GDM1 (cell line): ENCODE data around the gene KLHL20.
"Not testable (repeated sequence)": the region's sequence is repeated elsewhere in the genome, so short reads cannot be mapped to it uniquely, and the experiment has no call there.

Experiments
- DNase-seq: peaks from one replicate; lab custom pipeline; 2025; lab: John Stamatoyannopoulos, UW

The KLHL20 gene

GRCh38 chr1:173714759-173715537 is at the start of gene KLHL20:
KLHL20 (plus strand) TSS chr1:173714981; CDS start chr1:173716044, 1,063 bp downstream.
- DNase-seq, result peak; percentile 84

GRCh38 chr1:173666646-173667045 is 48.1 kb upstream of the KLHL20 start:
- DNase-seq, result no peak

DNA sequence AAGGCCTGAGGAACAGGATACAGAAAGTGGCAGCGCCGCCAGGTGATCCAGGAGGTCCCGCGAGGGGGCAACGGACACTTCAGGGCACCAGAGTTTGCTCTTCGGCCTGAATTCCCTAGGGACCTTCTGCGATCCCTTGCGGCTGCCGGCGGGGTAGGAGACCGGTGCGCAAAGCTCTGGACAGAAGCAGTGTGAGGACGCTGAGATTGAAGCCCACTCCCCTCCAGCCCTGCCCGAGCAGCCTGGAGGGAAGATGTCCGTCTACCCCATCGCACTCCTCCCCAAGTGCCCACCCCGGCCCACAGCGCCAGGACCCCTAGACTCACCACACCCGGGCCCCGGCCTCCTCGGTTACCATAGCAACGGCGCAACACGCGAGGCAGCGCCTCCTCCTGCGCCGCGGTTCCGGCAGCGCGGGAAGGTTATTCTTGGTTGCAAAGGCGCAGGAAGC is 45.3 kb upstream of the KLHL20 start, which contains the start of gene ANKRD45:
ANKRD45 (minus strand) TSS at position 361 of the 451 bp plus-strand sequence. CDS start 10,433 bp downstream, outside the sequence.
- DNase-seq, result no peak

DNA sequence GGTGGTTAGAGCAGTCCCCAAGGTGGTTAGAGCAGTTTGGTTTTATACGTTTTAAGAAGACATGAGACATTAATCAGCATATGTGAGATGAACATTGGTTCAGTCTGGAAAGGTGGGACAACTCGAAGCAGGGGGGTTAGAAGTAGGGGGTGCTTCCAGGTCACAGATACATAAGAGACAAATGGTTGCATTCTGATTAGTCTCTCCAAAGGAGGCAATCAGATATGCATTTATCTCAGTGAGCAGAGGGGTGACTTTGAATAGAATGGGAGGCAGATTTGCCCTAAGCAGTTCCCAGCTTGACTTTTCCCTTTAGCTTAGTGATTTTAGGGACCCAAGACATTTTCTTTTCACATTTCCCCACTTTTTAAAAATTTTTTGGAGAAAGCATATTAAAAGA is 40.3 kb upstream of the KLHL20 start:
- not testable (repeated sequence) for DNase-seq

DNA sequence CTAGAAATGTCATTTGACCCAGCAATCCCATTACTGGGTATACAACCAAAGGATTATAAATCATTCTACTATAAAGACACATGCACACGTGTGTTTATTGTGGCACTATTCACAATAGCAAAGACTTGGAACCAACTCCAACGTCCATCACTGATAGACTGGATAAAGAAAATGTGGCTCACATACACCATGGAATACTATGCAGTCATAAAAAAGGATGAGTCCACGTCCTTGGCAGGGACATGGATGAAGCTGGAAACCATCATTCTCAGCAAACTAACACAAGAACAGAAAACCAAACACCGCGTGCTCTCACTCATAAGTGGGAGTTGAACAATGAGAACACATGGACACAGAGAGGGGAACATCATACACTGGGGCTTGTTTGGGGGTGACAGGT is 34.6 kb upstream of the KLHL20 start:
- not testable (repeated sequence) for DNase-seq

DNA sequence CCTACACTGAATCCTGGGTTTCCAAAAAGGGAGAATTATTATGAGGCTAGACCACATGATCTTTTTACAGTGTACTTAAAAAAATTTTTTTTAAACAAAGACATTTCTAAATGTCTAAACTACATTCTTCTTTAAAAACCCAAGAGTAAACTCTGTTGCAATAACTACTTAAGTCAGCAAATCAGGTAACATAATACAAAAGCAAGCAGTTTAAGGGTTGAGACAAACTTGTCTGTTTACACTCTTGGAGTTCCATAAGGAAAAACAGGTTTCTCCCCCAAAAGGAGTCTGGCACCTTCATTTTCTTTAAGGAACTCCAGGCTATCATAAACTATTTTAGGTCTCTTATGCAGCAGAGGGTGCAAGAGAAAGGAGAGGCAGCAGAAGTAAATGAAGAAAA is 32.6 kb upstream of the KLHL20 start:
- DNase-seq, result no peak

- DNase-seq, result not testable (repeated sequence)
Measured at GRCh38 chr1:173683838-173684237, 30.9 kb upstream of the KLHL20 start.

DNA sequence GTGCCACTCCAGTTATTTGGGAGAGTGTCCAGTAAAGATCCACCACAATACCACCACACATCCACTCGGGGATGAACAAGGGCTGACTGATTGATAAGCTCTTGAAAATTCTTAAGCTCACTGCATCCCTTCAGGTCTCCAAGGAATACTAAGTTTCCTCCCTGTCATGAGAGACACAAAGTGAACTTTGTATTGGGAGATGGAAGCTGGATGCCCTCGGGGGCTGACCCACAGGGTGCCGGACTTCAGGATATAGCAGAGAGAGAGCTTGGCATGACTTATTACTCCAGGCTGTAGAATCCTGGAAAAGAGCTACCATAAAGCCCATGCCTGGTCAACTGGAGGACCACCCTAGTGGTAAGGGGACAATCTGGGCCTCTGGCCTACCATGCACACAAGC is 29.7 kb upstream of the KLHL20 start:
- not testable (repeated sequence) for DNase-seq

- no peak for DNase-seq
Measured at GRCh38 chr1:173688300-173688699, 26.5 kb upstream of the KLHL20 start.

- DNase-seq, result no peak
Measured at GRCh38 chr1:173693238-173693637, 21.5 kb upstream of the KLHL20 start.

GRCh38 chr1:173701299-173701698 is 13.5 kb upstream of the KLHL20 start:
- DNase-seq, result not testable (repeated sequence)

- no peak for DNase-seq
Measured at GRCh38 chr1:173702736-173703135, 12.0 kb upstream of the KLHL20 start.

GRCh38 chr1:173705117-173705516 is 9.7 kb upstream of the KLHL20 start:
- no peak for DNase-seq

- no peak for DNase-seq
Measured at GRCh38 chr1:173708787-173709186, 6.0 kb upstream of the KLHL20 start.

DNA sequence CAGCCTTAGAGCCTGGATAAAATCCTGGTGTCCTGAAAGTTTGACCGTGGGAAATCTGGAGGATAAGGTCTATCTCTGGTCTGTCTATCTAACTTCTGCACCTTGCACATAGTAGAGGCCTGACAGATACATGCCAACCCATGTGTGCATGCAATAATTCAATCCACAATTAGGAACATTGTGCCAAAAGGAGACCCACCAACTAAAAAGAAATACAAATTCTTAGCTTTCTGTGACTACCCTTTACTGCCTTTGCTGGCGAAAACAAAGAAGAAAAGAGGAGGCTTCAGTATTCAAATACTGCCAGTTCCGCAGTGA is 381 bp upstream of the KLHL20 start:
- DNase-seq, result no peak

- no peak for DNase-seq
Measured at GRCh38 chr1:173715538-173715844, 710 bp downstream of the KLHL20 start.

- no peak for DNase-seq
Measured at GRCh38 chr1:173717238-173717637, 2.5 kb downstream of the KLHL20 start.

DNA sequence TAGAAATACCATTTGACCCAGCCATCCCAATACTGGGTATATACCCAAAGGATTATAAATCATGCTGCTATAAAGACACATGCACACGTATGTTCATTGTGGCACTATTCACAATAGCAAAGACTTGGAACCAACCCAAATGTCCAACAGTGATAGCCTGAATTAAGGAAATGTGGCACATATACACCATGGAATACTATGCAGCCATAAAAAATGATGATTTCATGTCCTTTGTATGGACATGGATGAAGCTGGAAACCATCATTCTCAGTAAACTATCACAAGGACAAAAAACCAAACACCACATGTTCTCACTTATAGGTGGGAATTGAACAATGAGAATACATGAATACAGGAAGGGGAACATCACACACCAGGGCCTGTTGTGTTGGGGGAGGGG is 16.6 kb downstream of the KLHL20 start:
- not testable (repeated sequence) for DNase-seq

GRCh38 chr1:173733912-173734311 is 19.1 kb downstream of the KLHL20 start:
- no peak for DNase-seq

DNA sequence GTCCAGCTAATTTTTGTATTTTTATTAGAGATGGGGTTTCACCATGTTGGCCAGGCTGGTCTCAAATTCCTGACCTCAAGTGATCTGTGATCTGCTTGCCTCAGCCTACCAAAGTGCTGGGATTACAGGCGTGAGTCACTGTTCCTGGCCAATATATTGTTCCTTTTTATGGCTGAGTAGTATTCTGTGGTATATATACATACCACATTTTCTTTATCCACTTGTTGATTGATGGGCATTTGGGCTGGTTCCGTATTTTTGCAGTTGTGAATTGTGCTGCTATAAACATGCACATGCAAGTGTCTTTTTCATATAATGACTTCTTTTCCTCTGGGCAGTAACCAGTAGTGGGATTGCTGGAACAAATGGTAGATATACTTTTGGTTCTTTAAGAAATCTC is 21.3 kb downstream of the KLHL20 start:
- not testable (repeated sequence) for DNase-seq

DNA sequence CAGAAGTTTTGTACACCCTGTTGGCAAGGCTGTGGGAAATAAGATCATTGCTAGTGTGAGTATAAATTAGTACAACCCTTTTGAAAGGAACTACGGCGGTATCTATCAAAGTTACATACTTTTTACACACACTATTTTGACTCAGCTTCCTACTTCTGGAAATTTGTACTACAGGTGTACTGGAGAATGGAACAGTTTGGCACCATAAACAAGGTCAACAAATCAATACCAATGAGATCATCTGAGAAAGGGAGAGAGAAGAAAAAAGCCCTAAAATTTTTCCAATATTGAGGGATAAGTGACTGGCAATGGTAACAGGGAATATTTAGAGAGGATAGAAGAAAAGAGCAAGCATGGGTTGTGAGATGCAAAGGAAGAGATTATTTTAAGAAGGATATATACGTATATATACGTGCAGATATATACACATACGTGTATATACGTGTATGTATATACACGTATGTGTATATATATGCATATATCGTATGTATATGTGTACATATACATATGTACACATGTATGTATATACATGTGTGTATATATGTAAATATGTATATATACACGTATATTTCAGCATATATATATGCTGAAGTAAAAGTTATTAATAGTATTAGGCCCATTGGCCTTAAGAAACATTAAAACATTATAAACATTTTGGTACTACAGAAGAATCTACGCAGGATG is 27.6 kb downstream of the KLHL20 start:
- DNase-seq, result no peak

- no peak for DNase-seq
Measured at GRCh38 chr1:173744651-173745050, 29.9 kb downstream of the KLHL20 start.

- no peak for DNase-seq
Measured at GRCh38 chr1:173749137-173749536, 34.4 kb downstream of the KLHL20 start.

- DNase-seq, result no peak
Measured at GRCh38 chr1:173753830-173754229, 39.0 kb downstream of the KLHL20 start.
